Stomach (tissue), 4 donors: ENCODE measurements around the gene WFDC13.

Source experiments
- POLR2AphosphoS5 ChIP-seq, 3 donors: sonication (generic); formaldehyde crosslinking; IDR thresholded peaks; one replicate each; pipeline ENCODE4 v1.6.1; 2016; ENCODE audit warnings: antibody characterized with exemption in 3 of 3
- TF ChIP-seq, protein P1 (sequence below), 7 experiments: fragments of 450-650 bp in 4 of 7; fragments of 200-600 bp in 3 of 7; sonication (generic) in 3 of 7; IDR thresholded peaks; one replicate each; pipeline ENCODE4 v1.5.1; 2016 to 2019; ENCODE audit warnings: antibody characterized with exemption in 7 of 7, control low read depth in 2 of 7, mild to moderate bottlenecking in 1 of 7

DNA sequence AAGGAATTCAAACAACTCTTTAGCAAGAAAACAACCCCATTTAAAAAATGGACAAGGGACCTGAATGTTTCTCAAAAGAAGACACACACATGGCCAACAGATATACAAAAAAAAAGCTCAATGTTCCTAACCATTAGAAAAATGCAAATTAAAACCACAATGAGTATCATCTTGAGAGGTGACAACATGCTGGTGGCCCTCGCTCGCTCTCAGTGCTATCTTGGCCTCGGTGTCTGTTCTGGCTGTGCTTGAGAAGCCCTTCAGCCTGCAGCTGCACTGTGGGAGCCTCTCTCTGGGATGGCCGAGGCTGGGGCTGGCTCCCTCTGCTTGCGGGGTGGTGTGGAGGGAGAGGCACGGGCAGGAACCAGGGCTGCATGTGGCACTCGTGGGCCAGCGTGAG is 33.7 kb downstream of the WFDC13 start:
- TF ChIP-seq, protein P1, sequence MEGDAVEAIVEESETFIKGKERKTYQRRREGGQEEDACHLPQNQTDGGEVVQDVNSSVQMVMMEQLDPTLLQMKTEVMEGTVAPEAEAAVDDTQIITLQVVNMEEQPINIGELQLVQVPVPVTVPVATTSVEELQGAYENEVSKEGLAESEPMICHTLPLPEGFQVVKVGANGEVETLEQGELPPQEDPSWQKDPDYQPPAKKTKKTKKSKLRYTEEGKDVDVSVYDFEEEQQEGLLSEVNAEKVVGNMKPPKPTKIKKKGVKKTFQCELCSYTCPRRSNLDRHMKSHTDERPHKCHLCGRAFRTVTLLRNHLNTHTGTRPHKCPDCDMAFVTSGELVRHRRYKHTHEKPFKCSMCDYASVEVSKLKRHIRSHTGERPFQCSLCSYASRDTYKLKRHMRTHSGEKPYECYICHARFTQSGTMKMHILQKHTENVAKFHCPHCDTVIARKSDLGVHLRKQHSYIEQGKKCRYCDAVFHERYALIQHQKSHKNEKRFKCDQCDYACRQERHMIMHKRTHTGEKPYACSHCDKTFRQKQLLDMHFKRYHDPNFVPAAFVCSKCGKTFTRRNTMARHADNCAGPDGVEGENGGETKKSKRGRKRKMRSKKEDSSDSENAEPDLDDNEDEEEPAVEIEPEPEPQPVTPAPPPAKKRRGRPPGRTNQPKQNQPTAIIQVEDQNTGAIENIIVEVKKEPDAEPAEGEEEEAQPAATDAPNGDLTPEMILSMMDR (IDR thresholded peaks at IDR 0.05), result no peak
- TF ChIP-seq POLR2AphosphoS5 (IDR thresholded peaks at IDR 0.05), result no peak
